ENCODE measurements around the gene GPR84. TPM values are rescaled to one million over a fixed set of nuclear protein-coding genes. Genes with fewer than 3 reads are reported as not detected.

GPR84 gene
- total and polyA plus RNA-seq, 2 donors (not counting 1 experiment from before 2014, with no cell fraction given): 0.16 TPM; not detected in 1

DNA sequence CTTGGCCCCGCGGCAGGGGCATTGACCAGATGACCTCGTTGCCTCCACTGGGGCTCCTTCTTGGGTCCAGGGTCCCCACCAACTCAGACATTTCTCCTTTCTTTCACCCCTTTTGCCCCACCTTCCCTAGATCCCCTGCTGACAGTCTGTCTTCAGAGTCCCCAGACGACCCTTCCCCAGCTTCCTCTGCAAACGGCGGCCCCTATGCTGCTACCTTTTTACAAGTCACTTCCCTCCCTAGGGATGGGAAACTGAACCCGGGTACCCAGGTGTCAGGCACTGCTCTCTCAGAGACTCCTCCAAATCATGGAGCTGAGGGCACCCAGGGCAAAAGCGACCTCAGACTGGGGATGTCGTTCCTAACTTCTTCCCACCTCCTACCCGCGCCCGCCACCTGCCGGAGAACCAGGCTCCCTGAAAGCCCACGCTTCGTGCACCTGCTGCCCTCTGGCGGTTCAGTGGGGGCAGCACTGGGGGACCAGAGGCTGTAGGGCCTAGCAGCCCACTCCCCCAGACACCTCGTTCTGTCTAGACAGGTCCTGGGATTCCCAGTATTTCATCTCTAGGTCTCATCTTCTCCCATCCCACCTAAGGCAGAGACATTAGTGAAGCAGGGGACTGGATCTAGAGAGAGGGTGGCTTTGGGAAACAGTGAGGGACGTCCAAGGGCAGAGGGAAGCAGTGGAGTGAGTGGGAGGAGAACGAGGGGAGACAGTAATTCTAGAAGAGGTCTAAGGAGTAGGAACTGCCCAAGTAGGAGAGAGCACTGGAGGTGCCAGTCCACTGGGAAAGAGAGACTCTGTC, 15.3 kb upstream of the GPR84 start:
- H3K4me1 ChIP-seq (ENCODE audit: control insufficient read depth in 2 of 2, insufficient read depth in 2 of 2, low read length in 2 of 2): peaks cover 26 to 45% of the 10 kb centered on the region in 2 donors
- peaks cover 35% of the 10 kb centered on the region for H3K4me1 Mint-ChIP-seq
- no peak for TF ChIP-seq EZH2 (IDR thresholded peaks at IDR 0.05; ENCODE audit: borderline replicate concordance, insufficient read depth, low read depth, low read length, poor library complexity, severe bottlenecking)
- peak; percentile 100 for TF ChIP-seq CTCF (IDR thresholded peaks at IDR 0.05)

More for the DNA sequence above, 15.3 kb upstream of the GPR84 start:
- no peak overlapping the region for H3K27ac ChIP-seq (ENCODE audit: low read length in 2 of 2)
- no peaks in the 10 kb centered on the region for H3K9me3 ChIP-seq (ENCODE audit: control extremely low read depth in 1 of 3, control insufficient read depth in 2 of 3, insufficient read depth in 1 of 3, low read length in 2 of 3)
- ATAC-seq (ENCODE audit: low read depth) (peak; percentile 90), DNase-seq (peak; percentile 88)
- Mint-ChIP-seq H3K9me3 (ENCODE audit: insufficient read depth) (no peaks in the 10 kb centered on the region), H3K27me3 (no peaks in the 10 kb centered on the region), H3K4me3 (peak overlapping the region; percentile 77), H3K27ac (peak overlapping the region; percentile 62)
- peak overlapping the region; percentile 68 for H3K4me2 ChIP-seq (replicated peaks; ENCODE audit: low read depth, low read length, poor library complexity, severe bottlenecking)
- intact Hi-C loops (cut with micrococcal nuclease): loop anchor here (1.0 kb wide), 1 partner anchor 11 kb away; no protein-coding TSS in a partner anchor
- peak overlapping the region; percentile 69 for H2AFZ ChIP-seq (ENCODE audit: insufficient read depth, low read depth, low read length, poor library complexity, severe bottlenecking)
- peak overlapping the region in 3 of 5 experiments; percentile 11 to 43 (median 40) for H3K4me3 ChIP-seq (ENCODE audit: control extremely low read depth in 1 of 5, extremely low read depth in 1 of 5, insufficient read depth in 1 of 5, low read depth in 2 of 5, low read length in 4 of 5)
- peak overlapping the region; percentile 30 for H3K9ac ChIP-seq (ENCODE audit: low read length)
- peaks cover 35% of the 10 kb centered on the region for H3K79me2 ChIP-seq (ENCODE audit: control insufficient read depth, insufficient read depth, low read length)
- H3K36me3 ChIP-seq (replicated peaks in 1 of 2; ENCODE audit: control extremely low read depth in 1 of 2, control insufficient read depth in 1 of 2, extremely low read depth in 1 of 2, insufficient read depth in 2 of 2, low read length in 1 of 2): peaks cover 0 to 28% of the 10 kb centered on the region in 2 experiments
- ChIA-PET POLR2A (interaction anchor here (0.5 kb wide), 1 partner anchor 168 kb away, joined by 3 read pairs; no protein-coding TSS in a partner anchor), CTCF (interaction anchor here (0.6 to 5.0 kb wide), 34 partner anchors 8 to 392 kb away, joined by 3 to 49 read pairs (median 4); partner anchors contain the start of genes COPZ1, HNRNPA1 and NCKAP1L)
- 31% methylated on average over 17 of the region's 19 CpGs for WGBS (ENCODE audit: insufficient coverage)
- peaks cover 8% of the 10 kb centered on the region for H4K20me1 ChIP-seq (ENCODE audit: control insufficient read depth, insufficient read depth, low read length, poor library complexity, severe bottlenecking)
- no peaks in the 10 kb centered on the region for H3K27me3 ChIP-seq (replicated peaks in 1 of 4; ENCODE audit: control extremely low read depth in 1 of 4, control insufficient read depth in 3 of 4, insufficient read depth in 4 of 4, low read length in 3 of 4)
